Measurements from ENCODE around the gene PIK3C2G.

- TF ChIP-seq CTCF (IDR thresholded peaks at IDR 0.05) (no peak), REST (IDR thresholded peaks at IDR 0.05; ENCODE audit: insufficient read depth in 1 of 2, low read depth in 2 of 2, low read length in 1 of 2) (no peak), TCF7L2 (IDR thresholded peaks at IDR 0.05; ENCODE audit: low read depth, low read length) (no peak), SIN3A (IDR thresholded peaks at IDR 0.05; ENCODE audit: borderline replicate concordance, insufficient read depth, low read depth, low read length) (no peak)
Observed at GRCh38 chr12:18243238-18243637, 18.1 kb upstream of the PIK3C2G start.
